Stomach smooth muscle (tissue), 2 donors: ENCODE measurements around the gene CNTN4.

Source experiments
- H3K27ac ChIP-seq: one replicate; pipeline ENCODE4 v1.7.0; 2013; ENCODE audit warnings: mild to moderate bottlenecking, low read length, inconsistent platforms
- H3K27me3 ChIP-seq, 2 donors: one replicate each; pipeline ENCODE4 v1.7.0; 2013; ENCODE audit warnings: low read length in 2 of 2; ENCODE audit not compliant: insufficient read depth in 2 of 2, control insufficient read depth in 1 of 2
- H3K36me3 ChIP-seq, 2 donors: one replicate each; pipeline ENCODE4 v1.7.0; 2013; ENCODE audit warnings: low read length in 2 of 2; ENCODE audit not compliant: control insufficient read depth in 2 of 2, insufficient read depth in 2 of 2
- H3K4me1 ChIP-seq: one replicate; pipeline ENCODE4 v1.7.0; 2013; ENCODE audit warnings: low read length; ENCODE audit not compliant: control insufficient read depth, insufficient read depth
- H3K4me3 ChIP-seq, 2 donors: one replicate each; pipeline ENCODE4 v1.7.0; 2013; ENCODE audit warnings: low read length in 2 of 2
- H3K9ac ChIP-seq, 2 donors: one replicate each; pipeline ENCODE4 v1.7.0; 2013; ENCODE audit warnings: low read length in 2 of 2, mild to moderate bottlenecking in 1 of 2
- H3K9me3 ChIP-seq, 2 donors: one replicate each; pipeline ENCODE4 v1.7.0; 2013; ENCODE audit warnings: low read length in 2 of 2; ENCODE audit not compliant: control insufficient read depth in 2 of 2
- donor health status: healthy.
- donor health status: Pancreatic carcinoma.

The CNTN4 gene

DNA sequence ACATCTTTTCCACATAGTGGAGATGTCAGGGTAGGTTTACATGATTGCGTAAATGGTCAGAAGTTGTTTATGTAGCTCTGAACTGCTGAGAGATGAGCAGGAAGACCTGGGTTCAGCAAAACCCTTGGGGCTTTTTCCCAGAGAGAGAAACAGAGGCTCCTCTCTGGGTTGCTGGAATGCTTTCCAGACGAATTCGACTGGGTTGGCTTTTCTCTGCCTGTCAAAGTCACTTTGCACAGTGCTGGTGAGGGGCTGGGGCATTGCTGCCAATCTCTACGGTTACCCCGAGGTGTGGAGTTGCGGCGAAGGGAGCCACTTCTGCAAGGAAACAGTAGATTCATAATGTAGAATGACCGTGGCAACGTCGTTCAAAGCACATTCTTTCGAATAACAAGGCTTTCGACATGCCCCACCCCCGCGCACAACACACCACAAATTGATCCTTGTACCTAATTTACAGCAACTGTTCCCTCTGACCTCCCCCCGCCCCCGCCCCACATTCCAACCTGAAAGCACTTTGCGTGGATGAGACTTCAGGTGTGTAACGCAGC is 950 bp upstream of the CNTN4 start:
- Histone ChIP-seq H3K27ac (no peak overlapping the region), H3K9ac (no peak overlapping the region), H3K4me1 (no peaks in the 10 kb centered on the region), H3K27me3 (peaks cover 12 to 35% of the 10 kb centered on the region in 2 donors), H3K36me3 (no peaks in the 10 kb centered on the region), H3K9me3 (no peaks in the 10 kb centered on the region), H3K4me3 (peak overlapping the region in 1 of 2 donors; percentile 70)

DNA sequence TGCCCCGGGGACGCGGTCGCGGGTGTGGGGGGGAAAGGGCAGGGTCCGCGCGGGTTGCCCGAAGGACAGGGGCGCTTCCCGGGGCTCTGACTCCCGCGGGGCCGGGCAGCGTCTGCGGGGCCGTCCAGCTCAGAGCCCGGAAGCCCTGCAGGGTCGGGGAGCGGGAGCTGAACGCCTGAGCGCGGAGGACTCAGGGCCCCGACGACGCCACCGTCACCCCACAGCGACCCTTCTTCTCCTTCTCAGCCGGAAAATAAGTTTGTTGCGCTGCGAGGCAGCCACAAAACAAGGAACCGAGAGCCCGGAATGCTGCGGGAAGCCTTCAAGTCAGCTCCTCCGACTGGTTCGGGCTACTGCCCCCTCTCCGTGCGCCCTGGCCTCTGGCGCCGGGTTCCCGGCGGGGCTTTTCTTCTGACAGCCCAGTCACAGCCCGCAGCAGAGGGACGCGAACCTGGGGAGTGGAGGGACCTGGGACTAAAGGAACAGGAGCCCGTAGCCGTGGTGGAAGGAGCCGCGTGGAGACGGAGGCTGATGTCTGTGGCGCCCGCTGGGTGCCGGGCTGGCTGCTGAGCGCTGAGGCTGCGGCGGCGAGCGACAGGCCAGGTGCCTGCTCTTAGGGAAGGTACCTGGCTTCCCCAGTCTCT is 484 bp downstream of the CNTN4 start:
- no peaks in the 10 kb centered on the region for H3K36me3 ChIP-seq
- H3K9ac ChIP-seq: no peak overlapping the region
- H3K27me3 ChIP-seq: peaks cover 12 to 34% of the 10 kb centered on the region in 2 donors
- H3K4me3 ChIP-seq: peak overlapping the region in 1 of 2 donors; percentile 70
- no peaks in the 10 kb centered on the region for H3K4me1 ChIP-seq
- H3K27ac ChIP-seq: no peak overlapping the region
- no peaks in the 10 kb centered on the region for H3K9me3 ChIP-seq

DNA sequence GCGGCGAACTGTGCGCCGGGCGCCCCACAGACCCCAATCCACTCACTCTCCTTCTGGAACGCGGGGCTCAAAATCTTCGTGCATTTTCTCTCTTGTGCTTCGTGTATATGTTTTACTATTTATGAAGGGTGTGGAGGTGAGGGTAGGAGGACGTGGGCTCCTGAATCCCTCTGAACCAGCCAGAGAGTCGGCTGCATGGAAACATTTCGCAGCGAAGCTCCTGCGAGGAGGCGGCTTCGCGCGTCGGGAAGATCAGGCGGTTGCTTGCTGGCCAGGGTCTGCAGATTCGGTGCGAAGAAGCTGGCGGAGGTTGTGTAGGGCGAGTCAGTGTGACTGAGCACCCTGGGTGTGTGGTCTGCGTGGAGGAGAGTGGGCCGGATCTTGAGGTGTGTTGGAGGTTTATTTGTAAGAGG is 1.1 kb downstream of the CNTN4 start:
- Histone ChIP-seq H3K4me3 (peak overlapping the region in 1 of 2 donors; percentile 70), H3K36me3 (no peaks in the 10 kb centered on the region), H3K27ac (no peak overlapping the region), H3K9ac (no peak overlapping the region), H3K9me3 (no peaks in the 10 kb centered on the region), H3K4me1 (no peaks in the 10 kb centered on the region), H3K27me3 (peaks cover 14 to 30% of the 10 kb centered on the region in 2 donors)

DNA sequence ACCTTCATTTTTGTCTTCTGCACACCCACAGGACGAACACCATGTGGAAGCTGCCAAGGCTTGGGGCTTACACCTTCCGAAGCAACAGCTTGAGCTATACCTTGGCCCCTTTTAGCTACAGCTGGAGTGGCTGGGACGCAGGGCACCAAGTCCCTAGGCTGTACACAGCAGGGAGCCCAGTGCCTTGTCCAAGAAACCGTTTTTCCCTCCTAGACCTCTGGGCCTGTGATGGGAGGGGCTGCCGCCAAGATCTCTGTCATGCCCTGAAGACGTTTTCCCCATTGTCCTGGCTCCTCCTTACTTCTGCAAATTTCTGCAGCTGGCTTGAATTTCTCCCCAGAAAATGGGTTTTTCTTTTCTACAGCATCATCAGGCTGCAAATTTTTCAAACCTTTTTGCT is 7.8 kb downstream of the CNTN4 start:
- H3K4me1 ChIP-seq: no peaks in the 10 kb centered on the region
- no peak overlapping the region for H3K27ac ChIP-seq

DNA sequence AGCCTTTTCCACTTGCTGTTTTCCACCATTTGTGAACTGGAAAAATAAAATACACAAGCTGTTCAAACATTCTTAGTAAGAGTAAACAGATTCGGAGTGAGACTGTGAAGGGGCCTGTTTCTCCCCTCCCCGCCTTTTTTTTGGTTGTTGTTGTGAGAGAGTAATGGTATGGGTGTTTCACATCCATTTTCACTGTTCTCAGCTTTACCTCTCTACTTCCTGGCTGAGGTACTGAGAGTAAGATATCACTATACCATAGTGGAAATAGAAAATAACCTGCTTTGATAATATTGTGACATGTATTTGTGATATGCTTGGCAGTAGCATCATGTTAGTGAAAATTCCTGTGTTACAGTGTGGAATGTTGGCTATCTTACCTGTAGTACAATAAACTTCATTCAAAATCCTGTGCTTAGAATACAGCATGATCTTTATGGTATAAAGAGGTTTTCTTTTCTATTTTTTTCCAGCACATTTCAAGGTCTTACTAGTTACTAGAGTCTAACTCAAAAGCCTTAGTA is 12.0 kb downstream of the CNTN4 start:
- Histone ChIP-seq H3K4me1 (no peaks in the 10 kb centered on the region), H3K27me3 (peaks cover 0 to 3% of the 10 kb centered on the region in 2 donors), H3K27ac (no peak overlapping the region), H3K9me3 (no peaks in the 10 kb centered on the region), H3K9ac (no peak overlapping the region), H3K36me3 (no peaks in the 10 kb centered on the region), H3K4me3 (no peak overlapping the region)

More for the DNA sequence above, 7.8 kb downstream of the CNTN4 start:
- H3K9me3 ChIP-seq: no peaks in the 10 kb centered on the region
- peaks cover 2 to 3% of the 10 kb centered on the region in 2 donors for H3K27me3 ChIP-seq
- no peak overlapping the region for H3K4me3 ChIP-seq
- H3K36me3 ChIP-seq: no peaks in the 10 kb centered on the region
- no peak overlapping the region for H3K9ac ChIP-seq

DNA sequence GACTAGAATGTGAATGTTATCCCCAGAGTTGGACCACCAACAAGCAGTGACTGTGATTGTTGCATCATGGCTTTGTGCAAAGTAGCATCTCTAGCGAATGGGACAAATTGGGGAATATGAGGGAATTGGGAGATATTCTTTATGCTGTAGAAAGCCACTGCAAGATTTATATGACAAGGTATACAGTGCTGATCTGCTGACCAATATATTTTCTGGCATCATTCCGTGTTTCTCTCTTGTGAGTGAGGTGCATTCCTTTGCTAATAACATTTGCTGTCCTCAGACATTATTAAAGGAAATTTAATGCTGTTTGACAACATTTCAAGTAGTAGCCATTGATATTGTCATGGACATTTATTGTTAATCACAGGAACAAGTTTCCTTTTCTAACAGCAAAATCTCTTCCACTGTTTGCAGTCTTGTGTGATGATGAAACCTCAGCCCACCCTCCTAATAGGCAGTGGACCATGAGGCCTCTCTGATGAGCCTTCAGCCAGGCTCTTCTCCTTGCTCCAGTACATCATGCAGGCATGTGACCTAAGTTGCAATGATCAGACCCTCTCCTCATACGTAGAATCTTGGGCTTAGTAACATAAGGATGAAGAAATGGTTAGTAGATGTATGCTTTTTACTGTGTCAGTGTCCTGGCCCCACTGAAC is 16.1 kb downstream of the CNTN4 start:
- H3K9me3 ChIP-seq: no peaks in the 10 kb centered on the region
- no peaks in the 10 kb centered on the region for H3K36me3 ChIP-seq
- no peak overlapping the region for H3K9ac ChIP-seq
- no peaks in the 10 kb centered on the region for H3K27me3 ChIP-seq
- no peak overlapping the region for H3K4me3 ChIP-seq
- H3K4me1 ChIP-seq: no peaks in the 10 kb centered on the region
- no peak overlapping the region for H3K27ac ChIP-seq

DNA sequence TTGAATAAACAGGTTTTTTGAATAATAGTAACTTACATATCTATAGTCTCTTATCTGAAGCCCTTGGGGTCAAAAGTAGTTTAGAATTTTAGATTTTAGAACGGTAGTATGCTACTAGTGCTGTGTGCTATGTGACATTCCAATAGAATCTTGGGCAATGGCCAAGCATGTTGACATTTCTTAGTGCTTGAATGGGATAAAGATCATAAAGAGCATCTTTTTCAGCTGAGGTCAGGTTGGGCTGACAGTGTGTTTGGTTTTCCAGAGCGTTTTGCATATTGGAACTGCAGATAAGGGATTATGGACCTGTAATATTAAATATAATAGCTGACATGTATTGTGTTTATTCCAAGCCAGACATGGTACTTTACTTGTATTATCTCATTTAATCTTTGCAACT is 32.1 kb downstream of the CNTN4 start:
- Histone ChIP-seq H3K9me3 (no peaks in the 10 kb centered on the region), H3K4me1 (no peaks in the 10 kb centered on the region), H3K36me3 (no peaks in the 10 kb centered on the region), H3K9ac (no peak overlapping the region), H3K4me3 (no peak overlapping the region), H3K27me3 (no peaks in the 10 kb centered on the region), H3K27ac (no peak overlapping the region)

DNA sequence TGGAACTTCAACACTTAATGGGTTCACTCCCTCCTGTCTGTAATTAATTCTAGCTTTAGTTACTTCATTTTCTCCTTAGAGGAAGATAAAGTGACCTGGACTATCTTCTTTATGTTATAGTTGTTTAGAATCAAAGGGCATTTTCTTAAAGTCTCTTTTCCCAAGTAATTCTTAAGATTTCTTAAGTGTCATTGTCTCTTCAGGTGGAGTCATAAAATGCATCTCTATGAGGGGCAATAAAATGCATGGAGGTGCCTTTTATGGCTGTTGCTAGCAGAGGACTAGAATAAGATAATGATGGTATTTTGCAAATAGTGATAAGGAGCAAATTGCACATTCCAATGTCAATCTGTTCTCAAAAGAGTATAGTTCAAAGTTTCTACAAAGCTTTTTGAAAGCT is 34.5 kb downstream of the CNTN4 start:
- H3K4me1 ChIP-seq: no peaks in the 10 kb centered on the region
- H3K9ac ChIP-seq: no peak overlapping the region
- no peak overlapping the region for H3K4me3 ChIP-seq
- H3K27ac ChIP-seq: no peak overlapping the region
- H3K36me3 ChIP-seq: no peaks in the 10 kb centered on the region
- H3K9me3 ChIP-seq: no peaks in the 10 kb centered on the region
- H3K27me3 ChIP-seq: no peaks in the 10 kb centered on the region

DNA sequence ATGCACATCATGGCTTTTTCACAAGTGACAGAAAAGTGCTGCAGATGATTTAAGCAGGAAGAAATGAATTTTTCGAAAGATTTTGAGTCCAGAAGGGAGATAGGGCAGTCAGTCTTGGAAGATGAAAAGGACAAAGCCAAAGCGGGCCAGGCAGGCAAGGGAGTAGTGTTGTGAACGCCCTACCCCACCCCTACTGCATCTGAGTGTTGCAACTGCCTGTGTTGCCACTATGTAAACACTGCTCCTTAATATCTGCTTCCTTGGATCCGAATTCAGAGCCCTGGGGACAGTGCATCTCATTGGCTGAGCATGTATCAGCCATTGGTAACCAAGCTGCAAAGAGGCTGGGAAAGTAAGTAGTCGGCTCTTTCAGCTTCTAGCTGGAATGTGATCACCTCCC is 39.0 kb downstream of the CNTN4 start:
- no peaks in the 10 kb centered on the region for H3K27me3 ChIP-seq
- H3K36me3 ChIP-seq: no peaks in the 10 kb centered on the region
- H3K9ac ChIP-seq: no peak overlapping the region
- no peaks in the 10 kb centered on the region for H3K9me3 ChIP-seq
- no peak overlapping the region for H3K27ac ChIP-seq
- no peaks in the 10 kb centered on the region for H3K4me1 ChIP-seq
- no peak overlapping the region for H3K4me3 ChIP-seq

DNA sequence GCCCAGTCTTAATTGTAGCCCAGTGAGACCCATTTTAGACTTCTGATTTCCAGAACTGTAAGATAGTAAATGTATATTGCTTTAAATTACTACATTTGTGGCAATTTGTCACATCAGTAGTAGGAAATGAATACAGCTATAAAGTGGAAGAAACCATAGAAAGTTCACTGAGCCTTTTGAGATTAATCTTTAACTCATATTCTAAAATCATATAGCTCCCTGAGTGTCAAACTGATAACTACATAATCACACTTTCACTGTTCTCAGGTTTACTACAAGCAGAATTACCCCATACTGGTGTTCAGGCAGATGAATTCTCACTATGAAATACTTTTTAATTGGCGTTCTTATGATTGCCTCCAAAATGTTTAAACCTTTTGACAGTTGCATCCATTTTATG is 42.8 kb downstream of the CNTN4 start:
- no peaks in the 10 kb centered on the region for H3K27me3 ChIP-seq
- no peaks in the 10 kb centered on the region for H3K36me3 ChIP-seq
- H3K4me3 ChIP-seq: no peak overlapping the region
- no peaks in the 10 kb centered on the region for H3K4me1 ChIP-seq
- H3K27ac ChIP-seq: no peak overlapping the region
- H3K9ac ChIP-seq: no peak overlapping the region
- no peaks in the 10 kb centered on the region for H3K9me3 ChIP-seq
